MCF 10A (cell line): ENCODE results near the gene PLA2G5. TPM values are rescaled to one million over a fixed set of nuclear protein-coding genes. Genes with fewer than 3 reads are reported as not detected.

Source experiments
- BruUV-seq: library from RNA; stranded (reverse); fragments of 400-500 nt; replicated peaks from 2 replicates; lab custom pipeline; 2021; lab: Mats Ljungman, UMichigan
- CTCF ChIA-PET: fragments of 300-600 bp; sonication (Branson Sonifier 250); formaldehyde crosslinking; extraction: SDS; loops from one replicate; lab custom pipeline; 2021; ENCODE audit warnings: antibody characterized with exemption, inconsistent platforms; lab: Yijun Ruan, JAX
- POLR2A ChIA-PET: fragments of 300-600, 350-650 bp; sonication (Branson Sonifier 250); formaldehyde crosslinking; extraction: SDS; loops from one replicate; lab custom pipeline; 2020; ENCODE audit warnings: antibody characterized with exemption, inconsistent platforms; lab: Yijun Ruan, JAX
- DNase-seq: peaks from one replicate; pipeline ENCODE4 v3.0.0-alpha.2; 2018; ENCODE audit not compliant: unreplicated experiment
- H3K27ac Mint-ChIP-seq: one replicate; pipeline ENCODE4 v1.8.0; 2022; ENCODE audit warnings: mild to moderate bottlenecking, low read depth, mixed read lengths; ENCODE audit not compliant: unreplicated experiment
- H3K27me3 Mint-ChIP-seq: one replicate; pipeline ENCODE4 v1.8.0; 2022; ENCODE audit warnings: mixed read lengths; ENCODE audit not compliant: insufficient read depth, unreplicated experiment
- H3K36me3 Mint-ChIP-seq: one replicate; pipeline ENCODE4 v1.8.0; 2022; ENCODE audit warnings: mild to moderate bottlenecking, moderate library complexity, mixed read lengths; ENCODE audit not compliant: insufficient read depth, unreplicated experiment
- H3K4me1 Mint-ChIP-seq: one replicate; pipeline ENCODE4 v1.8.0; 2022; ENCODE audit warnings: mixed read lengths; ENCODE audit not compliant: insufficient read depth, unreplicated experiment
- H3K4me3 Mint-ChIP-seq: one replicate; pipeline ENCODE4 v1.8.0; 2022; ENCODE audit warnings: mild to moderate bottlenecking, moderate library complexity, mixed read lengths; ENCODE audit not compliant: unreplicated experiment
- H3K9me3 Mint-ChIP-seq: one replicate; pipeline ENCODE4 v1.8.0; 2022; ENCODE audit warnings: mixed read lengths; ENCODE audit not compliant: unreplicated experiment
- CTCF ChIP-seq: fragments of 200-600 bp; IDR thresholded peaks from one replicate; pipeline ENCODE4 v1.8.0; 2022; ENCODE audit warnings: antibody characterized with exemption, mild to moderate bottlenecking; ENCODE audit not compliant: unreplicated experiment
- intact Hi-C: fragments of 100-400 bp; cut with micrococcal nuclease; formaldehyde crosslinking; loops from 2 replicates; pipeline ENCODE4 v1.14.1; 2022
- total RNA-seq: library from RNA; stranded (reverse); gene quantifications from 2 replicates; pipeline ENCODE4 v1.2.3, GENCODE V29; 2022

Gene PLA2G5
- total RNA-seq, 1 experiment from 2014 or later, result not detected

GRCh38 chr1:20074055-20074724, 4.2 kb downstream of the PLA2G5 start:
- no peak for TF ChIP-seq CTCF
- CTCF ChIA-PET, result interaction anchor here (0.9 kb wide), 1 partner anchor 138 kb away, joined by 3 read pairs; no protein-coding TSS in a partner anchor
- Mint-ChIP-seq H3K4me1 (no peaks in the 10 kb centered on the region), H3K27ac (no peak overlapping the region), H3K9me3 (no peaks in the 10 kb centered on the region), H3K36me3 (no peaks in the 10 kb centered on the region), H3K27me3 (peaks cover 19% of the 10 kb centered on the region), H3K4me3 (no peak overlapping the region)
- POLR2A ChIA-PET, result interaction anchor here (0.6 kb wide), 1 partner anchor 13 kb away, joined by 5 read pairs; no protein-coding TSS in a partner anchor
- DNase-seq, result no peak
- no TSS peak for BruUV-seq
- intact Hi-C loops, result no loop called here

GRCh38 chr1:20074725-20075171, 4.8 kb downstream of the PLA2G5 start:
- Mint-ChIP-seq H3K27ac (no peak overlapping the region), H3K27me3 (peaks cover 19% of the 10 kb centered on the region), H3K4me1 (no peaks in the 10 kb centered on the region), H3K4me3 (no peak overlapping the region), H3K36me3 (no peaks in the 10 kb centered on the region), H3K9me3 (no peaks in the 10 kb centered on the region)
- CTCF ChIA-PET, result no interaction called here
- POLR2A ChIA-PET, result interaction anchor here (0.6 kb wide), 1 partner anchor 12 kb away, joined by 5 read pairs; no protein-coding TSS in a partner anchor
- DNase-seq, result no peak
- TF ChIP-seq CTCF, result no peak
- BruUV-seq, result no TSS peak
- intact Hi-C loops, result no loop called here

GRCh38 chr1:20075345-20075744, 5.4 kb downstream of the PLA2G5 start:
- TF ChIP-seq CTCF, result no peak
- peaks cover 19% of the 10 kb centered on the region for H3K27me3 Mint-ChIP-seq

GRCh38 chr1:20076223-20076622, 6.2 kb downstream of the PLA2G5 start:
- H3K27ac Mint-ChIP-seq, result no peak overlapping the region
- BruUV-seq, result no TSS peak
- H3K4me1 Mint-ChIP-seq, result no peaks in the 10 kb centered on the region
- CTCF ChIA-PET, result no interaction called here
- POLR2A ChIA-PET, result no interaction called here
- H3K36me3 Mint-ChIP-seq, result no peaks in the 10 kb centered on the region
- TF ChIP-seq CTCF, result no peak
- H3K4me3 Mint-ChIP-seq, result no peak overlapping the region
- intact Hi-C loops, result no loop called here
- DNase-seq, result no peak
- no peaks in the 10 kb centered on the region for H3K9me3 Mint-ChIP-seq
- peaks cover 19% of the 10 kb centered on the region for H3K27me3 Mint-ChIP-seq

More at GRCh38 chr1:20075345-20075744, 5.4 kb downstream of the PLA2G5 start:
- Mint-ChIP-seq H3K36me3 (no peaks in the 10 kb centered on the region), H3K4me3 (no peak overlapping the region), H3K4me1 (no peaks in the 10 kb centered on the region), H3K9me3 (no peaks in the 10 kb centered on the region), H3K27ac (no peak overlapping the region)
- ChIA-PET CTCF (no interaction called here), POLR2A (no interaction called here)
- intact Hi-C loops, result no loop called here
- no peak for DNase-seq
- no TSS peak for BruUV-seq
